HUES64 (cell line): ENCODE data around the gene AFAP1.
A peak's percentile ranks its signal among the peaks of the same experiment; 100 is the strongest.

ENCODE experiments used
- H3K27ac ChIP-seq: 2 replicates; pipeline ENCODE4 v1.7.0; 2013; ENCODE audit warnings: low read depth, low read length, inconsistent platforms
- H3K27me3 ChIP-seq: 2 replicates; pipeline ENCODE4 v1.6.1; 2013; ENCODE audit warnings: mild to moderate bottlenecking, low read length; ENCODE audit not compliant: insufficient read depth
- H3K36me3 ChIP-seq: 2 replicates; pipeline ENCODE4 v1.6.1; 2013; ENCODE audit warnings: mild to moderate bottlenecking, low read length; ENCODE audit not compliant: insufficient read depth
- H3K4me1 ChIP-seq: 2 replicates; pipeline ENCODE4 v1.6.1; 2013; ENCODE audit warnings: mild to moderate bottlenecking, low read length, moderate library complexity; ENCODE audit not compliant: insufficient read depth
- H3K4me3 ChIP-seq: 2 replicates; pipeline ENCODE4 v1.5.1; 2013; ENCODE audit warnings: mild to moderate bottlenecking, low read length, moderate library complexity
- H3K9ac ChIP-seq: 2 replicates; pipeline ENCODE4 v1.6.1; 2013; ENCODE audit warnings: mild to moderate bottlenecking, low read depth, low read length
- H3K9me3 ChIP-seq: 2 replicates; pipeline ENCODE4 v1.6.1; 2013; ENCODE audit warnings: low read depth, low read length; ENCODE audit not compliant: insufficient read depth
- WGBS: fragments of 150-250, 120-280 bp; methylation state at CpG from one replicate; pipeline ENCODE4 v1.1.7; 2013; ENCODE audit warnings: missing lambda C conversion rate; 5-methylcytosine and 5-hydroxymethylcytosine counted together

Gene AFAP1

GRCh38 chr4:7804756-7805385 is 134.8 kb downstream of the AFAP1 start:
- H3K4me3 ChIP-seq = no peak overlapping the region
- H3K9me3 ChIP-seq = no peaks in the 10 kb centered on the region
- H3K9ac ChIP-seq = no peak overlapping the region
- WGBS = 89% methylated on average over 15 of the region's 15 CpGs
- H3K36me3 ChIP-seq = peaks cover 19% of the 10 kb centered on the region
- no peaks in the 10 kb centered on the region for H3K27me3 ChIP-seq
- peak overlapping the region; percentile 17; the same call in 1 of the 2 replicates for H3K27ac ChIP-seq
- H3K4me1 ChIP-seq = peaks cover 31% of the 10 kb centered on the region

GRCh38 chr4:7803992-7804755 is 135.5 kb downstream of the AFAP1 start:
- Histone ChIP-seq H3K27ac (no peak overlapping the region; the same call in 1 of the 2 replicates), H3K9me3 (no peaks in the 10 kb centered on the region), H3K4me3 (no peak overlapping the region), H3K27me3 (no peaks in the 10 kb centered on the region), H3K4me1 (peaks cover 31% of the 10 kb centered on the region), H3K9ac (no peak overlapping the region), H3K36me3 (peaks cover 21% of the 10 kb centered on the region)
- WGBS = 62% methylated on average over 16 of the region's 16 CpGs

- Histone ChIP-seq H3K9me3 (no peaks in the 10 kb centered on the region), H3K27ac (no peak overlapping the region), H3K4me3 (no peak overlapping the region), H3K4me1 (peaks cover 31% of the 10 kb centered on the region), H3K27me3 (no peaks in the 10 kb centered on the region), H3K36me3 (peaks cover 25% of the 10 kb centered on the region), H3K9ac (no peak overlapping the region)
- WGBS = 89% methylated on average over 7 of the region's 7 CpGs
These were observed 136.3 kb downstream of the AFAP1 start for GRCh38 chr4:7803371-7803770.

DNA sequence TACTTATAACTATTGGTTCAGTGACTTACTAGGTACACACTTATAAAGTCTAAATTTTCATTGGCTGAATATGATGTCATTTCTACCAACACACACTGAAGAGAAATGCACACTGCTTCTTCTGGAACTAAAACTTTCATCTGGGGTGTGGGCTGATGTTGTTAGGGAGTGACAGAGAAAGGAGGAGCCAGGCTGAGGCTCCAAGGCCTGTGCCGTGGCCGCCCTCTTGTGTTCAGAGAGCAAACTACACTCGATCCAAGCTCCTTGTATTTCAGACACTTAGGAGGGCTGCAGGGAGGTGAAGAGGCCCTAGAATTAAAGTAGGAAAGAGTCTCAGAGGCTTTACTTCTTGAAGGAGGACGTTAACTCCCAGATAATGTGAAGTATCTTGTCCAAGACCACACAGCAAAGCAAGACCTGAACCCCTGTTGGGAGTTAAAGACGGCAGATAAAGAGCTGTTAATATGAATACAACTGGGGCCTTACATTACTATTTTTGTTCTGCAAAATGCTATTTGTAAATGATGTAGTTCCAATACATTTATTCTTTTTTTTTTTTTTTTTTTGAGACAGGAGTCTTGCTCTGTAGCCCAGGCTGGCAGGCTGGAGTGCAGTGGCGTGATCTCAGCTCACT is 137.5 kb downstream of the AFAP1 start:
- Histone ChIP-seq H3K9me3 (no peaks in the 10 kb centered on the region), H3K4me3 (no peak overlapping the region), H3K4me1 (peaks cover 25% of the 10 kb centered on the region), H3K36me3 (peaks cover 34% of the 10 kb centered on the region), H3K9ac (no peak overlapping the region), H3K27me3 (no peaks in the 10 kb centered on the region), H3K27ac (no peak overlapping the region)
- WGBS = 34% methylated on average over 6 of the region's 6 CpGs

DNA sequence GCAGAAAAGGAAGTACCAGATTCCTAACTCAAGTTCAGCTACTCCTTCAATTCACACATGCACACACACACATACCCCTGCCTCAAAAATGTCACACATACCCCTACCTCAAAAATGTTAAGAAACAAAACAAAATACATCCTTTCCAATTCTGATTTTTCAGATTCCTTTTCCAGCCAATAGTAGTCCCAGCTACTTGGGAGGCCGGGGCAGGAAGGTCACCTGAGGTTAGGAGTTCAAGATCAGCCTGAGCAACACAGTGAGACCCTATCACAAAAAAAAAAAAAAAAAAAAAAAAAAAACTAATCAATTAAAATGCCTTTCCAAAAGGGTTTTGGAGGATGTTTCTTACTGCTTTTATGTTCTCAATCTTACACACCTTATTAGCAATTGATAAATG is 138.0 kb downstream of the AFAP1 start:
- Histone ChIP-seq H3K27me3 (no peaks in the 10 kb centered on the region), H3K4me1 (peaks cover 19% of the 10 kb centered on the region), H3K9ac (no peak overlapping the region), H3K27ac (no peak overlapping the region), H3K9me3 (no peaks in the 10 kb centered on the region), H3K4me3 (no peak overlapping the region), H3K36me3 (peaks cover 37% of the 10 kb centered on the region)
- WGBS = 71% methylated on average over 1 of the region's 1 CpG

DNA sequence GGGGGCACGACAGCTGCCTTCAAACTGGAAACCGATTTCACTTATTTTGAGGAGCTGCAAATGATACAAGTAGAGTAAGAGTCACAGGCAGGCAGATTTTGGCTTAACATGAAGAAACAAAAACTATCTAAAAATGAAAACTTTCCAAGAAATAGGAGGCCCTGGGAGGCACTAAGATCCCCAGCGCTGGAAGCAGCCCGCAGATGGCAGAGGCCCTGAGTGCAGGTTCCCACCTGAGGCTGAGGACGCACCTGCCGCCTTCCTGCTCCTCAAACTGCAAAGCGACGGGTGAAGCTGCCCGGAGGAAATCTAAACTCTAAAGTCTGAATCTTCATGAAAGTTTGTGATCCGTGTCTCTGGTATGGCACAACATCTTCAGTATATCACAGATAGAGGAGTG is 138.7 kb downstream of the AFAP1 start:
- WGBS = 95% methylated on average over 10 of the region's 10 CpGs
- Histone ChIP-seq H3K9ac (no peak overlapping the region), H3K36me3 (peaks cover 38% of the 10 kb centered on the region), H3K4me1 (peaks cover 12% of the 10 kb centered on the region), H3K4me3 (no peak overlapping the region), H3K9me3 (no peaks in the 10 kb centered on the region), H3K27me3 (no peaks in the 10 kb centered on the region), H3K27ac (no peak overlapping the region)

- H3K4me3 ChIP-seq = no peak overlapping the region
- no peaks in the 10 kb centered on the region for H3K9me3 ChIP-seq
- 96% methylated on average over 22 of the region's 22 CpGs for WGBS
These were observed 139.3 kb downstream of the AFAP1 start for GRCh38 chr4:7800410-7800809.

GRCh38 chr4:7799736-7800135 is 139.9 kb downstream of the AFAP1 start:
- Histone ChIP-seq H3K9ac (no peak overlapping the region), H3K4me1 (no peaks in the 10 kb centered on the region; the same call in 1 of the 2 replicates), H3K9me3 (no peaks in the 10 kb centered on the region), H3K27me3 (no peaks in the 10 kb centered on the region), H3K36me3 (peaks cover 41% of the 10 kb centered on the region), H3K27ac (no peak overlapping the region), H3K4me3 (no peak overlapping the region)
- 97% methylated on average over 5 of the region's 5 CpGs for WGBS

More at GRCh38 chr4:7800410-7800809, 139.3 kb downstream of the AFAP1 start:
- no peak overlapping the region for H3K27ac ChIP-seq
- H3K36me3 ChIP-seq = peaks cover 41% of the 10 kb centered on the region
- H3K4me1 ChIP-seq = peaks cover 7% of the 10 kb centered on the region
- no peak overlapping the region for H3K9ac ChIP-seq
- H3K27me3 ChIP-seq = no peaks in the 10 kb centered on the region

- 97% methylated on average over 11 of the region's 11 CpGs for WGBS
- Histone ChIP-seq H3K27ac (no peak overlapping the region), H3K9ac (no peak overlapping the region), H3K4me3 (no peak overlapping the region), H3K36me3 (peaks cover 41% of the 10 kb centered on the region), H3K9me3 (no peaks in the 10 kb centered on the region), H3K4me1 (no peaks in the 10 kb centered on the region), H3K27me3 (no peaks in the 10 kb centered on the region)
These were observed 140.4 kb downstream of the AFAP1 start for GRCh38 chr4:7799306-7799705.

DNA sequence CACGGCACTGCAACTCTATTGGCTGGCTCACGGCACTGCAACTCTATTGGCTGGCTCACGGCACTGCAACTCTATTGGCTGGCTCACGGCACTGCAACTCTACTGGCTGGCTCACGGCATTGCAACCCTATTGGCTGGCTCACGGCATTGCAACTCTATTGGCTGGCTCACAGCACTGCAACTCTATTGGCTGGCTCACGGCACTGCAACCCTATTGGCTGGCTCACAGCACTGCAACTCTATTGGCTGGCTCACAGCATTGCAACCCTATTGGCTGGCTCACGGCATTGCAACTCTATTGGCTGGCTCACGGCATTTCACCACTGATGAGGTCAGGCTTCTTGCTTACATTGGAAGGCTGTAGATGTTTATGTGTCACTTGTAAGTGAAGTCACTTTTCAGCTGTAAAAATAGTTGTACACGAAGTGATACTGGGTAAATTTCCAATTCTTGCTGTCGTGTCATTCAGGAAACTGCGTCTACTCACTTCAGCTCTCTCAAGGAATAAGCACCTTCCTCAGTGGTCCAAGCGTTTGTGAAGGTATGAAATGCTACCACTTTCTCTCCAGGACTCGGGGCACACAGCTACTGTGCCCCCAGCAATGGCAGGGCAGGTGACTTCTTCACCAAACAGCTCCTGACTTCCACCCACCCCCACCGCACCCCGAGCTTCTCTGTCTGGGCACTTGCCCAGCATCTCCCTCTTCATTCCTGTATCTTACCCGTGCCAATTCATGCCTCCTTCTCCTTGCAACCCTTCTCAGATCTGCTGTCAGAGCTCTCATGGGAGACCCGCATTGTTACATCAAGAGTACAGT is 141.3 kb downstream of the AFAP1 start:
- peaks cover 46% of the 10 kb centered on the region for H3K36me3 ChIP-seq
- no peak overlapping the region for H3K4me3 ChIP-seq
- H3K27me3 ChIP-seq = no peaks in the 10 kb centered on the region
- 87% methylated on average over 18 of the region's 18 CpGs for WGBS
- no peaks in the 10 kb centered on the region for H3K4me1 ChIP-seq
- no peak overlapping the region for H3K27ac ChIP-seq
- no peaks in the 10 kb centered on the region for H3K9me3 ChIP-seq
- no peak overlapping the region for H3K9ac ChIP-seq

- Histone ChIP-seq H3K9me3 (no peaks in the 10 kb centered on the region), H3K27me3 (no peaks in the 10 kb centered on the region), H3K27ac (no peak overlapping the region), H3K4me1 (no peaks in the 10 kb centered on the region), H3K36me3 (peaks cover 55% of the 10 kb centered on the region), H3K4me3 (no peak overlapping the region), H3K9ac (no peak overlapping the region)
- WGBS = 96% methylated on average over 11 of the region's 11 CpGs
These were observed 142.3 kb downstream of the AFAP1 start for GRCh38 chr4:7797330-7797729.
